Activated CD8-positive, alpha-beta memory T cell treated with anti-CD3 and anti-CD28 coated beads, Interleukin-2, amount 50 U/mL, for 48 hours (primary cell): ENCODE results near the gene OR13G1.
"Not testable (repeated sequence)": the region's sequence is repeated elsewhere in the genome, so short reads cannot be mapped to it uniquely, and the experiment has no call there.

ENCODE experiments used
- DNase-seq: peaks from one replicate; pipeline ENCODE4 v3.0.0-alpha.2; 2020

OR13G1 gene

DNA sequence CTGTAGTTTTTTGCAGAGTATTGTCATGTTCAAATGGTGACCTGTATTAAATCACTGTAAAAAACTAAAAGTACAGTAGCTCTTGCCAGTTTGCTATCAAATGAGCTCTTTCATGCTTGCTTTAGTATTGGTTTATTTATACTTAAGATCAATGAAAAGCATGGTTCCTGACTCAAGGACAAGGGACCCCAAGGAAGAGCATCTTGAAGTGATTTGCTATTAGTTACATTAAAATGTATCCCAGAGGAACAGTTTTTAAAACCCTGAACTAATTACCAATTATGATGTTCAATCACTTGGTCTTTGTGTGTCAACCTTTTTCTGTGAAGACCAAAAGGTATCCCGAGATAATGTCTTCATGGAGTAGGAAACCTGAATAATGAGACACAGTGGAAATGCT, at the start of gene OR13G1:
OR13G1 (minus strand) TSS at position 101 of the 400 bp plus-strand sequence. CDS start 6,698 bp downstream, outside the sequence.
- no peak for DNase-seq

GRCh38 chr1:247721222-247721621, 41.7 kb upstream of the OR13G1 start:
- no peak for DNase-seq

- DNase-seq, result no peak
Observed at GRCh38 chr1:247716546-247716945, 37.0 kb upstream of the OR13G1 start, which contains the start of gene OR6F1. OR6F1 (minus strand) TSS chr1:247716646; CDS start chr1:247712755, 3,891 bp downstream.

GRCh38 chr1:247713753-247714152, 34.2 kb upstream of the OR13G1 start:
- no peak for DNase-seq

DNA sequence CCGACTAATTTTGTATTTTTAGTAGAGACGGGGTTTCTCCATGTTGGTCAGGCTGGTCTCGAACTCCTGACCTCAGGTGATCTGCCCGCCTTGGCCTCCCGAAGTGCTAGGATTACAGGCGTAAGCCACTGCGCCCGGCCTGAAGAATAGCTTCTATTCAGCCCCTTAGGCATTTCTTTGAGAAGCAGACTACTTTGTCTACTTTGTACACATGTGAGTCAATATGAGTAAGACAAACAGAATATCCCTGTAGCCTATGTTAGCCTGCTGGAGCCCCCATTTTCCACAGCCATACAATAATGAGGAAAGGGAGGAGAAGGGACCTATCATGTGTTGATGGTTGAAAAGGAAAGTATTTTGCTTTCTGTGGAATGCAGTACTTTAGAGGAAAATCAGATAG, 31.1 kb upstream of the OR13G1 start:
- not testable (repeated sequence) for DNase-seq

DNA sequence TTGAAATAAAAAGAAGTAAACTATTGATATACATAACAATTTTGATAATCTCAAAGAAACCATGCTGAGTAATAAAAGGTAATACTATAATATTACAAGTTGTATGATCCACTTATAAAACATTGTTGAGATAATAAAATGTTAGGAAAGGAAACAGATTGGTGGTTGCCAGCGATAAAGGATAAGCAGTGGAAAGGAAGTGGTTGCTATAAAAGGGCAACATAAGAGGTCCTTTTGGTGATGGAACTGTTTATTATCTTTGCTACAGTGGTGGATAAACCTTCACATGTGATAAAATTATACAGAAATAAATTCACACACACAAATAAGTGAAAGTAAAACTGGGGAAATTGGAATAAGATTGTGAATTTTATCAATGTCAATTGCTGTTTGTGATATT, 21.8 kb upstream of the OR13G1 start:
- DNase-seq, result no peak

GRCh38 chr1:247681288-247681897, 1.9 kb upstream of the OR13G1 start:
- DNase-seq, result peak; percentile 53

DNA sequence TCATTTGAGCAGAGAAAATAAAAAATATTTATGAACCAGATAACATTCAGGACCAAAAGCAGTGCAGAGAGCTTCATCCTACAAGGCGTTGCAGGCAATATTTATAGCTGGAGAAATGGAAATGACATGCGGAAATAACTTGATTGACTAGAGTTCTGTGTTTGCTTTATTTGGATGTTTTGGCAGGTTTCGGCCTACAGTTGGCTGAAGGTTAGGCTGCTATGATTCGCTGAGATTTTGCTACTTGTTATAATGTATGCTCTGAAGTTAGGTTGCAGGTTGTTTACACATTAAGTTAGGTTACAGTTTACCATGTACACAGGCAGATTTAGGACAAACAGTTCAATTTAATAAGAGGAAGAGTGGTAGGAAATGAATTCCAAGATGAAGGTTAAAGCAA, 632 bp upstream of the OR13G1 start:
- no peak for DNase-seq

DNA sequence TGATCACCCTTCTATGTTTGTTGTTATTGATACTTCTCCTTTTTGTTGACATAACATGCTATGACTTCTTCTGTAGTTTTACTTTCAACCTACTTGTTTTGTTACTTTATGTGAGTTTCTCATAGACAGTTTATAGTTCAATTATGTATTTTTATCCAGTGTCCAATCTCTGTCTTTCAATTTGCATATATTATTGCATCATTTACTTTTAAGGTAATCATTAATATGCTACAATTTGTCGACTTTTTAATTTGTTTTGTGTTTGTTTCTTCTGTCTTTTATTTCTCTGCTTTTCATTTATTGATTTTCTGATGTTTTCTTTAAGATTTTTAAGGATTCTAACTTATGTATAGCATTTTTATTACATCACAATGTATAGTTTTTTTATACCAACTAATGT, 10.3 kb downstream of the OR13G1 start:
- no peak for DNase-seq

DNA sequence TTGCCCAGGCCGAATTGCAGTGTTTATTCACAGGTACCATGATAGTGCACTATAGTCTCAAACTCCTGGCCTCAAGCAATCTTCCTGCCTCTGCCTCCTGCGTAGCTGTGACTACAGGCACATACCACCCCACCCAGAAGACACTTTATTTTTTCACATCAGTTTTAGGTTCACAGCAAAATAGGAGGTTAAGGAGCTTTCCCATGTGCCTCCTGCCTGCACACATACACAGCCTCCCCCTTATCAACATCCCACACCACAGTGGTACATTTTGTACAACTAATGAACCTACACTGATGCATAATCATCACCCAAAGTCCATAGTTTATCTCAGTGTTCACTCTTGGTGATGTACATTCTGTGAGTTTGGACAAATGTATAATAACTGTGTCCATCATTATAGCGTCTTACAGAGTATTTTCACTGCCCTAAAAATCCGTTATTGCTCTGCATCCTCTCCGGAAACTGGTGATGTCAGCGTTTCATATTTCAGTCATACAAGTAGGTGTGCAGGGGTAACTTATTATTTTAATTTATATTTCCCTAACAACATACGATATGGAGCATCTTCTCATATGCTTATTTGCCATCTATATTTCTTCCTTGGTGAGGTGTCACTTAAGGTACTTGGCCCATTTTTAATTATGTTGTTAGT, 23.2 kb downstream of the OR13G1 start:
- DNase-seq, result no peak

GRCh38 chr1:247653040-247653439, 26.5 kb downstream of the OR13G1 start:
- no peak for DNase-seq

GRCh38 chr1:247647864-247648263, 31.7 kb downstream of the OR13G1 start:
- DNase-seq, result no peak

DNA sequence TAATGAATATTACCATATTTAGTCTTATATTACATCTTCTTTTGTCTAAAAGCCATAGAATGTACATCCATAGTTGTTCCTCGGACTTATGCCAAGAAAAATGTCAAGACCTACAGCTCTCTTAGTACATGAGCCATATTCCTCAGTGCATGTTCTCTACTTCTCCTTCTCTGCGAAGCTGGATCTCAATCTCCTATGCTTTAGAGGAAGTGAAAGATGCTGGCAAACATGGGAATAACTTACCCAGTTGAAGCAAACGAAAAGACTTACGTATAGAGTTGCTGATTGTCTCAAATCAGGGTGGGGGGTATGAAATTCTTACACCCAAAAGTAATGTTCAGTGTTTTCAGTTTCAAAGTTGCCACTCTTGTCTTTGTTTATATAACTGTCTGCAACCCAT, 32.7 kb downstream of the OR13G1 start:
- DNase-seq, result no peak

DNA sequence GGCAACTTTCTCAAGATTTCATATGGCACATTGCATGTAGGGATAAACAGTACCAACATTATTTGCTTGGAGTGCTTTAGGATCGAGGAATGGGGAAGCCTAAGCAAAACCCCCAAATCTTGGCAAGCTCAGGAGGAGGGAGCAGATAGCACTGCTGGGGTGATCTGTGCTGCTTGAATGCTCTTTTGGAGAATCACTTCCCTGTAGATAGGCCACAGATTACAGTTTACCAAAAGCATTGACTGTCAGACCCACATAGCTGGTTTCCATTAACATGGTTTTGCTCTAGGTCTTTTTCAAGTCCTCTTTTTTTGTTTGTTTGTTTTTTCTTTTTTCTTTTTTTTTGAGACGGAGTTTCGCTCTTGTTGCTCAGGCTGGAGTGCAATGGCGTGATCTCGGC, 36.8 kb downstream of the OR13G1 start:
- DNase-seq, result no peak

- DNase-seq, result peak; percentile 65
Observed at GRCh38 chr1:247639381-247639981, 40.1 kb downstream of the OR13G1 start.

GRCh38 chr1:247638781-247639180, 40.8 kb downstream of the OR13G1 start:
- DNase-seq, result no peak

DNA sequence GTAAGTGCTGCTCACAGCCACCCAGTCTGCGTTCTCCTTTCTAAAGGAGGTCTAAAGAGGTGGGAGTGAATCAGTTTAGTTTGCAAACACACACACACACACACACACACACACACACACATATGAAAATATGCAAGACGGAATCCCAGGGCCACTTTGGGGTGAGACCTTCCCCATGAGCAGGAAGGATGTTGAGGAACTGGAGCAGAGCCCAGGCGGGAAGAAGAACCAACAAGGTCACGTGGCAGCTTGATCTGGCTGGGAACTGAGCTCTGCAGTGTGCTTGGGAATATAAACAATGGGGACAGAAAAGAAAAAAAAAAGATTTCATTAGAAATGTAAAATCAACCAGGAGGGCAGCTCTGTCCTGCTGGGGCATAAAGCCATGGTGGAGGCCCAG, 41.5 kb downstream of the OR13G1 start:
- no peak for DNase-seq

DNA sequence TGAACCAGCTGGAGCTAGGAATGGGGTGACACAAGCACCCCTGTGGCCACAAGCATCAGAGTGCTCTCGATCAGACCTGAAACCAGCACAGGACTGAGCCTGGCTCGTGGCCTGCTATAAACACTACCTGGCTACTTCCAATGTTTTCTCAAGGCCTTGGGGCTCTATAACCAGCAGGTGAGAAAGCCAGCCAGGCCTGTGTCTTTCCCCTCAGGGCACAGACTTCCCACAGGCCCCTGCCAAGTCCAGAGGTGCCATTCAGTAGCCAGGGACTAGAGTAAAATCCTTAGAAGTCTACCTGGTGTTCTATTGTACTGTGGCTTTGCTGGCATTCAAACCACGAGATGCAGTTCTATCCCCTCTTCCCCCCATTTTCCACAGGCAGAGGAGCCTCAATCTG, 51.6 kb downstream of the OR13G1 start:
- DNase-seq, result no peak
